Heart right ventricle (tissue), 16 donors: Measurements from ENCODE around the gene RTF1. TPM values are rescaled to one million over a fixed set of nuclear protein-coding genes. Genes with fewer than 3 reads are reported as not detected.

Experiments used
- ATAC-seq, 8 donors: fragments of 200-7000 bp; cut with Tn5 transposase; one replicate each; pipeline ENCODE4 v1.9.1; 2020; ENCODE audit warnings: mild to moderate bottlenecking in 8 of 8, moderate library complexity in 8 of 8, moderate number of reproducible peaks in 1 of 8
- DNase-seq, 2 donors: peaks; one replicate each; pipeline ENCODE4 v3.0.0-alpha.2; 2020
- H3K27ac ChIP-seq, 10 donors: fragments of 200-600 bp; sonication (generic) in 2 of 10; one replicate each; pipeline versions ENCODE4 v1.5.0 to v1.8.0; 2020 to 2022; ENCODE audit warnings: mild to moderate bottlenecking in 3 of 10
- H3K27me3 ChIP-seq, 7 donors: fragments of 200-600 bp; one replicate each; pipeline ENCODE4 v1.8.0; 2021 to 2022; ENCODE audit warnings: mild to moderate bottlenecking in 2 of 7
- H3K36me3 ChIP-seq, 9 donors: fragments of 200-600 bp; sonication (generic) in 1 of 9; one replicate each; pipeline versions ENCODE4 v1.5.0 to v1.8.0; 2020 to 2022; ENCODE audit warnings: mild to moderate bottlenecking in 2 of 9
- H3K4me1 ChIP-seq, 9 donors: fragments of 200-600 bp; sonication (generic) in 1 of 9; one replicate each; pipeline versions ENCODE4 v1.5.0 to v1.8.0; 2020 to 2022; ENCODE audit warnings: mild to moderate bottlenecking in 4 of 9
- H3K4me3 ChIP-seq, 10 donors: fragments of 200-600 bp; sonication (generic) in 2 of 10; one replicate each; pipeline versions ENCODE4 v1.5.0 to v1.8.0; 2020 to 2022; ENCODE audit warnings: mild to moderate bottlenecking in 7 of 10, moderate library complexity in 2 of 10
- H3K9me3 ChIP-seq, 11 donors: fragments of 200-600 bp in 10 of 11; sonication (generic) in 2 of 11; one replicate each; pipeline versions ENCODE4 v1.5.0 to v1.8.0; 2013 to 2022; ENCODE audit warnings: mild to moderate bottlenecking in 2 of 11, control low read depth in 1 of 11, moderate library complexity in 1 of 11
- WGBS, 2 donors: extraction: QIAGEN DNeasy Blood & Tissue Kit; methylation state at CpG; one replicate each; pipeline ENCODE4 v1.1.7; 2013; ENCODE audit warnings: inconsistent platforms in 1 of 2; 5-methylcytosine and 5-hydroxymethylcytosine counted together
- intact Hi-C, 10 donors: fragments of 100-400 bp; cut with DNase I; formaldehyde crosslinking; loops; one replicate each; pipeline versions ENCODE4 v1.11.1 to v1.14.2; 2022
- polyA plus RNA-seq, 2 donors: library from polyadenylated mRNA; stranded (reverse); fragments of 200-250 nt; gene quantifications; one replicate each; pipeline ENCODE4 v1.2.3, GENCODE V29; 2013
- total RNA-seq, 10 donors: library from RNA; stranded (reverse); fragmentation: NEBNext Ultra II Directional in 3 of 10; extraction: Animal tissue kit (Norgen Biotek cat#: 25700) in 3 of 10; gene quantifications; one replicate each; pipeline versions ENCODE4 v1.2.1 to v1.2.4, GENCODE V29; 2021 to 2023
- TF ChIP-seq, protein P1 (sequence below), 9 donors: fragments of 200-600 bp; sonication (generic) in 2 of 9; IDR thresholded peaks; one replicate each; pipeline versions ENCODE4 v1.5.0 to v1.8.0; 2021 to 2022; ENCODE audit warnings: antibody characterized with exemption in 9 of 9, mild to moderate bottlenecking in 5 of 9, moderate library complexity in 1 of 9
- donor health status: Arrhythmogenic right ventricular cardiomyopathy.
- donor health status: ischemic (EF 13 %, LVEDD 7.1; RV severe dilation, severe dysfunction).
- donor health status: healthy with polysubstance abuse.
- donor health status: DM: no; HTN: yes; CAD: no.
- donor health status: DM: no; HTN: no; CAD: no.
- donor health status: ischemic (EF 25% LVEDD 6.9; RV normal size, moderate dysfunction).
- donor health status: ischemic (EF 25% LVEDD 5.7; RV mildly dilated, moderate dysfunction).
- donor health status: healthy.
- donor health status: DM: yes; HTN: yes; CAD: no.
- donor health status: Ischemic cardiomyopathy.
- donor health status: ischemic (EF 35%, LVEDD 5.7; RV mildly dilated, moderate dysfunction).
- donor health status: nonischemic (EF 11% LVEDD 7.7; RV severe dilation, severe dysfunction).
- donor health status: DM: yes; HTN: yes; CAD: no.
- donor health status: PGD.
- donor health status: ischemic (EF 29% LVEDD 5.4; RV normal size, mild dysfunction).
- donor health status: nonischemic (EF 23%, LVEDD 6.1; RV moderate dilation, normal function).

Gene RTF1
- total and polyA plus RNA-seq, 12 donors, result 10.8 to 38.0 (median 30.7) TPM

- intact Hi-C loops, result no loop called here
- H3K4me1 ChIP-seq, result peaks cover 0 to 8% (median 0%) of the 10 kb centered on the region in 9 donors
- peaks cover 0 to 37% (median 15%) of the 10 kb centered on the region in 9 donors for H3K36me3 ChIP-seq
- no peaks in the 10 kb centered on the region for H3K9me3 ChIP-seq
- H3K27me3 ChIP-seq, result peaks cover 0 to 20% (median 9%) of the 10 kb centered on the region in 7 donors
- H3K27ac ChIP-seq, result no peak overlapping the region
- H3K4me3 ChIP-seq, result no peak overlapping the region
- DNase-seq, result no peak
- ATAC-seq, result no peak
- WGBS, 2 donors, result 79 to 80% methylated on average over 11 of the region's 11 CpGs
- TF ChIP-seq, protein P1, sequence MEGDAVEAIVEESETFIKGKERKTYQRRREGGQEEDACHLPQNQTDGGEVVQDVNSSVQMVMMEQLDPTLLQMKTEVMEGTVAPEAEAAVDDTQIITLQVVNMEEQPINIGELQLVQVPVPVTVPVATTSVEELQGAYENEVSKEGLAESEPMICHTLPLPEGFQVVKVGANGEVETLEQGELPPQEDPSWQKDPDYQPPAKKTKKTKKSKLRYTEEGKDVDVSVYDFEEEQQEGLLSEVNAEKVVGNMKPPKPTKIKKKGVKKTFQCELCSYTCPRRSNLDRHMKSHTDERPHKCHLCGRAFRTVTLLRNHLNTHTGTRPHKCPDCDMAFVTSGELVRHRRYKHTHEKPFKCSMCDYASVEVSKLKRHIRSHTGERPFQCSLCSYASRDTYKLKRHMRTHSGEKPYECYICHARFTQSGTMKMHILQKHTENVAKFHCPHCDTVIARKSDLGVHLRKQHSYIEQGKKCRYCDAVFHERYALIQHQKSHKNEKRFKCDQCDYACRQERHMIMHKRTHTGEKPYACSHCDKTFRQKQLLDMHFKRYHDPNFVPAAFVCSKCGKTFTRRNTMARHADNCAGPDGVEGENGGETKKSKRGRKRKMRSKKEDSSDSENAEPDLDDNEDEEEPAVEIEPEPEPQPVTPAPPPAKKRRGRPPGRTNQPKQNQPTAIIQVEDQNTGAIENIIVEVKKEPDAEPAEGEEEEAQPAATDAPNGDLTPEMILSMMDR (IDR thresholded peaks at IDR 0.05), result no peak
Observed at GRCh38 chr15:41484937-41485625, 68.2 kb downstream of the RTF1 start.

DNA sequence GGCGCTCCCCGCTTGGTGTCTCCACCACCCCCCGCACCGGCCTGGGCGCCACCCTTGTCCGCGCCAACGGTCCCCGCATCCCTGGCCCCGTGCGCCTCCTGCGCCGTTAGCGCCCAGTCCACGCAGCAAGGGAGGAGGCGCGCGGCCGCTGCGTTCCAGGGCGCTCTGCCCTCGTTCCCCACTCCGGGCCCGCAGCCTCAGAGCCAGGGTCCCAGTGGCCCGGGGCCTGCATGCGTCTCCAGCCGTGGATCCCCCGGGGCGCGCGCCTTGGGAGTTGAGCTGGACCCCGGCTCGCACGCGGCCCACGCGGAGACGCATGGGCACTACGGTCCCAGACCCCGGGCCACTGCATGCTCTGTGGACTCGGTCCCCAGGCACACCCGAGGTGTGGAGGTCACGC, 69.4 kb downstream of the RTF1 start:
- Histone ChIP-seq H3K4me3 (no peak overlapping the region), H3K27me3 (peaks cover 0 to 30% (median 21%) of the 10 kb centered on the region in 7 donors), H3K27ac (no peak overlapping the region), H3K9me3 (no peaks in the 10 kb centered on the region), H3K36me3 (peaks cover 0 to 25% (median 8%) of the 10 kb centered on the region in 9 donors), H3K4me1 (peaks cover 0 to 11% (median 0%) of the 10 kb centered on the region in 9 donors)
- TF ChIP-seq, protein P1 (IDR thresholded peaks at IDR 0.05), result no peak
- 82 to 86% methylated on average over 43 of the region's 43 CpGs for WGBS, 2 donors
- ATAC-seq, result peak in 1 of 8 donors; percentile 29
- DNase-seq, result no peak
- intact Hi-C loops, result no loop called here

DNA sequence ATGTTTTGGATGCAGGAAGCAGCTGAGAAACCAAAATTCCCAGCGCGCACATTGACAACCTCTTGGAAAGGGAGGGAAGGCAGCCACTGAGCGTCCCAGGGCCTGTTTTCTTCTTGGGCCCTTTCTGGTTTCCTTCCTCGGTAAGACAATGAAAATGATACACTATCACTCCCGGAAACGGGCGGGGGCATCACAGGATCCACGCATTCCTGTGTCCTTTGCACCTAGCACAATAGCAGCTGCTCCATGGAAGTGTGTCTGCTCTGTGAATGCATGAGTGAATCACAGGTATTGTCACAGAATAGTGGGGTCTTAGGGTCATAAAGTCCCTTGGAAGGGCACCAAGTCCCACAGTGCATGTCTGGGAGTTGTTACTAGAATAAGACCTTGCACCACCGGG, 70.5 kb downstream of the RTF1 start:
- H3K9me3 ChIP-seq, result no peaks in the 10 kb centered on the region
- peak in 1 of 8 donors; percentile 14 for ATAC-seq
- peaks cover 0 to 35% (median 28%) of the 10 kb centered on the region in 7 donors for H3K27me3 ChIP-seq
- intact Hi-C loops, result no loop called here
- no peak for DNase-seq
- no peak overlapping the region for H3K4me3 ChIP-seq
- TF ChIP-seq, protein P1 (IDR thresholded peaks at IDR 0.05), result no peak
- no peak overlapping the region for H3K27ac ChIP-seq
- WGBS, 2 donors, result 57 to 64% methylated on average over 9 of the region's 9 CpGs
- peaks cover 0 to 14% (median 0%) of the 10 kb centered on the region in 9 donors for H3K36me3 ChIP-seq
- H3K4me1 ChIP-seq, result peaks cover 0 to 13% (median 1%) of the 10 kb centered on the region in 9 donors

DNA sequence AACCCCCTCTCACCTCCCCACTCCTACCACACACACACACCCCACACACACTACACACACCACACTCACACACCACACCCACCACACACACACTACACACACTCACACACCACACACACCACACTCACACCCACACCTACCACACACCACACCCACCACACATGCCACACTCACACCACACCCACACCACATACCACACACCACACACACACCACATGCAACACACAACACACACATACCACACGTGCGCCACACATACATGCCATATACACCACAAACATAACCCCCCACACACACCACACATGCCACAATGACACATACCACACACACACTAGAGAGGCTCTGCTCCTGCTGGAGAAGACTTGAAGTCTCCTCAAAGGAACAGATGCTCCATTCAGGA, 70.9 kb downstream of the RTF1 start:
- Histone ChIP-seq H3K27me3 (peaks cover 0 to 35% (median 28%) of the 10 kb centered on the region in 7 donors), H3K4me1 (peaks cover 0 to 17% (median 6%) of the 10 kb centered on the region in 9 donors), H3K9me3 (no peaks in the 10 kb centered on the region), H3K4me3 (no peak overlapping the region), H3K36me3 (peaks cover 0 to 9% (median 0%) of the 10 kb centered on the region in 9 donors), H3K27ac (no peak overlapping the region)
- DNase-seq, result no peak
- no peak for ATAC-seq
- intact Hi-C loops, result no loop called here
- TF ChIP-seq, protein P1 (IDR thresholded peaks at IDR 0.05), result no peak
- 90 to 93% methylated on average over 2 of the region's 2 CpGs for WGBS, 2 donors
